Kidney epithelial cell (primary cell): ENCODE measurements around the gene GOLGA5. TPM values are rescaled to one million over a fixed set of nuclear protein-coding genes. Genes with fewer than 3 reads are reported as not detected.

Experiments used
- DNase-seq: peaks from one replicate; pipeline ENCODE4 v3.0.0-alpha.2; 2010; ENCODE audit warnings: low read depth
- H3K27me3 ChIP-seq: 2 replicates; pipeline ENCODE4 v1.6.0; 2011; ENCODE audit warnings: low read length; ENCODE audit not compliant: control insufficient read depth, insufficient read depth
- H3K36me3 ChIP-seq: 2 replicates; pipeline ENCODE4 v1.5.1; 2011; ENCODE audit warnings: low read length; ENCODE audit not compliant: control insufficient read depth, insufficient read depth
- H3K4me3 ChIP-seq: 2 replicates; pipeline ENCODE4 v1.5.1; 2011; ENCODE audit warnings: low read depth, mild to moderate bottlenecking, control low read depth, low read length
- CTCF ChIP-seq: IDR thresholded peaks from 2 replicates; pipeline ENCODE4 v1.5.1; 2011; ENCODE audit warnings: mild to moderate bottlenecking, moderate library complexity, low read length, control low read depth, inconsistent platforms; ENCODE audit not compliant: insufficient read depth, poor library complexity, severe bottlenecking
- total RNA-seq: library from RNA; depleted of rRNA; stranded (reverse); fragments of >200 nt; gene quantifications from 2 replicates; pipeline ENCODE4 v1.2.3, GENCODE V29; 2015

GOLGA5 gene
- total RNA-seq, 1 donor from 2014 or later: 41.2 TPM

DNA sequence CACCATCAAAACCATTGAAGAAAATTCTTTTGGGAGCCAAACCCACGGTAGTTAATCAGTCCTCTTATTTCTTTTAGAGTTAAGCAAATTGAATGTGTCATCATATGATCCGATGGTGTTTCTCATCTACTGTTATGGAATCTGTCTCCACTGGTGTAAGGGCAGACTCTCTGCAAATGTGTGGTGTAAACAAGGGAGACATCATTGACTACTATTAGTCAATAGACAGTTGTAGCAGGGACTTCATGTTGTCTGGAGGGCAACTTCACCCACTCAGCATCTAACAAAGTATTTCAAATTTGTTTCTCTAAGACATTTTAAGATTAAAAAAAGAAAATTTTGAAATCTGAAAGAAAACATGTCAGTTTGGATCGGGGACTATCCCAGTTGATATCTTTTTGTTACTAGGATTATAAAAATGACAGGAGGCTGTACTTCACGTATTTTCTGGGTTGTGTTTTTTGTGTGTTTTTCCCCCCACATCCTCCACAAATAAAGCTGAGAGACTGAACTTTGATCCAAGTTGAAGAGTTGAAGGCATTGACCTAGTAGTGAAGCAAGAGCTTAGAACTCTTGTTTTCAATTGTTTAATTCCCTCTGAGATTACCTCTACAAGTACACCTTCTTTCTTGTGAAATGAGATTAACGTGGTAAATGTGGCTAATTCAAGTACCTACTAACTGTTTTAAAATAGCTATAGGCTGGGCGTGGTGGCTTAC, 4.0 kb downstream of the GOLGA5 start:
- TF ChIP-seq CTCF: no peak
- no peak overlapping the region for H3K4me3 ChIP-seq
- DNase-seq: no peak
- H3K36me3 ChIP-seq: no peaks in the 10 kb centered on the region
- H3K27me3 ChIP-seq: no peaks in the 10 kb centered on the region

DNA sequence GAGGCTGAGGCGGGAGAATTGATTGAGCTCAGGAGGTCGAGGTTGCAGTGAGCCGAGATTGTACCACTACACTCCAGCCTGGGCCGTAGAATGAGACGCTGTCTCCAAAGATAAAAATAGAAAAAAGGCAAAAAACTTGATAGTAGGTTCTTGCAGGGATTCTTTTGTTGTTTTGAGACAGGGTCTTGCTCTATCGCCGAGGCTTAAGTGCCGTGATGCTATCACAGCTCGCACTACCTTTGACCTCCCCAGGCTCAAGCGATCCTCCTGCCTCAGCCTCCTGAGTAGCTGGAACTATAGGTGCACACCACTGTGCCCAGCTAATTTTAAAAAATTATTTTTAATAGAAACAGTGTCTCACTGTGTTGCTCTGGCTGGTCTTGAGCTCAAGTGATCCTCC, 4.7 kb downstream of the GOLGA5 start:
- H3K36me3 ChIP-seq: no peaks in the 10 kb centered on the region
- no peak for TF ChIP-seq CTCF
- DNase-seq: no peak

DNA sequence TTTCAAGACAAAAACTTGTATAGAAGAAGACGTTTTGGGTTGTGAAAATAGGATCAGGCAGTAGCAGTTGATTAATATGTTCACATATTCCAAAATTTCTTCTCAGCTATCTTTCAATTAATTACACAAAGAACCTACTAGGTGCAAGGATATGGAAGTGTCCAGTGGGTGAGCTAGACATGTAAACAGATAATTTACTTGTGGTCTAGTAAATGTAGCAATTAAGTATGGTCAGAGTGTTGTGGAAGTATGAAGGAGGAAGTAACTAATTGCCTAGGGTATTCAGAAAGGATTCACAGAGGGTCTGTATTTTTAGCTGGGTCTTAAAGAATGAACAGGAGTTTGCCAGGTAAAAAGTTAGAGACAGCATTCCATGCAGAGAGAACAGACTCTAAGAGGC, 5.9 kb downstream of the GOLGA5 start:
- no peaks in the 10 kb centered on the region for H3K27me3 ChIP-seq
- DNase-seq: no peak
- H3K4me3 ChIP-seq: no peak overlapping the region
- TF ChIP-seq CTCF: no peak
- no peaks in the 10 kb centered on the region for H3K36me3 ChIP-seq

More for the DNA sequence above, 4.7 kb downstream of the GOLGA5 start:
- Histone ChIP-seq H3K4me3 (no peak overlapping the region), H3K27me3 (no peaks in the 10 kb centered on the region)

- Histone ChIP-seq H3K27me3 (no peaks in the 10 kb centered on the region), H3K4me3 (no peak overlapping the region), H3K36me3 (no peaks in the 10 kb centered on the region)
- no peak for DNase-seq
- TF ChIP-seq CTCF: no peak
Observed at GRCh38 chr14:92800525-92800924, 6.4 kb downstream of the GOLGA5 start.

- no peak for DNase-seq
- TF ChIP-seq CTCF: no peak
- Histone ChIP-seq H3K27me3 (no peaks in the 10 kb centered on the region), H3K36me3 (no peaks in the 10 kb centered on the region), H3K4me3 (no peak overlapping the region)
Observed at GRCh38 chr14:92801917-92802316, 7.8 kb downstream of the GOLGA5 start.

GRCh38 chr14:92802678-92803077, 8.6 kb downstream of the GOLGA5 start:
- no peaks in the 10 kb centered on the region for H3K36me3 ChIP-seq
- DNase-seq: no peak
- H3K27me3 ChIP-seq: no peaks in the 10 kb centered on the region
- no peak for TF ChIP-seq CTCF
- no peak overlapping the region for H3K4me3 ChIP-seq
